Fibroblast of pulmonary artery (primary cell): ENCODE results near the gene PCGF5.
"Not testable (repeated sequence)": the region's sequence is repeated elsewhere in the genome, so short reads cannot be mapped to it uniquely, and the experiment has no call there.

Experiments
- DNase-seq: peaks from one replicate; pipeline ENCODE4 v3.0.0-alpha.2; 2010; ENCODE audit warnings: low read depth
- H3K4me3 ChIP-seq: replicated peaks from 2 replicates; pipeline ENCODE4 v1.5.1; 2011; ENCODE audit warnings: low read depth, mild to moderate bottlenecking, control low read depth, low read length, moderate library complexity
- TF ChIP-seq, protein P1 (sequence below): IDR thresholded peaks from 2 replicates; pipeline ENCODE4 v1.5.1; 2011; ENCODE audit warnings: mild to moderate bottlenecking, control low read depth, low read length, inconsistent platforms; ENCODE audit errors: missing control alignments

Gene PCGF5

DNA sequence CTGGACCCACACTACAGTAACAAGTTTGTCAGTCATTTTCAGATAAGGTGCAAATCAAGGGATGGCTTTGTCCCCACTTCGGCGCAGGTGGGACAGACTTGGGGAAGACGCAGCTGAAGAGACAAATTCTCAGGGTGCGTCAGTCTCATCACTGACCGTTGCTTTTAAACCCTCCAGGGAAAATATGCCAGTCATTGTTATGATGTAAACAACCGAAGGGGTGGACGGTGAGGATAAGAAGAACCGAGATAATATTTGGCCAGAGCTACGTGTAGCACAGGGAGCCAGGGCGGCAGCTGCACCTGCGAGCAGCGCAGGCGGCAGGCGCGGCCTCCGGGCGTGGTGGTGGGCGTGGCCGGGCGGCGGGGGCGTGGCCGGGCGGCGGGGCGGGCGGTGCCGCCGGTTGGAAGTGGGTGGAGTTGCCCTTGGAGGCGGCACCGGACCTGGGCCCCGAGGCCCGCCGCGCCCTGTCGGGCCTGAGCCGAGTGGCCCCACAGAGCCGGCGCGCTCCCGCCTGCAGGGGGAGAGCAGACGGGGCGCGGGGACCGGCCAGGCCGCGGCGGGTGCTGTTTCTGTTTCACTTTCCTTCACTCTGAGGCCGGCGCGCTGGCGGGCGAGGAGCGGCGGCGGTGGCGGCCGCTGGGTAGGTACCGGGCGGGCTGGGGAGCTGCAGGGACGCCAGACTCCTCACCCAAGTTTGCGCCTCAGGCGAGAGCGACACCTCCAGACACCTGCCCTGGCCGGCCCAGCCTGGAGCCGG, at the start of gene PCGF5:
PCGF5 (plus strand) TSS at position 470 of the 760 bp plus-strand sequence. CDS start 2,209 bp downstream, outside the sequence.
- TF ChIP-seq, protein P1, sequence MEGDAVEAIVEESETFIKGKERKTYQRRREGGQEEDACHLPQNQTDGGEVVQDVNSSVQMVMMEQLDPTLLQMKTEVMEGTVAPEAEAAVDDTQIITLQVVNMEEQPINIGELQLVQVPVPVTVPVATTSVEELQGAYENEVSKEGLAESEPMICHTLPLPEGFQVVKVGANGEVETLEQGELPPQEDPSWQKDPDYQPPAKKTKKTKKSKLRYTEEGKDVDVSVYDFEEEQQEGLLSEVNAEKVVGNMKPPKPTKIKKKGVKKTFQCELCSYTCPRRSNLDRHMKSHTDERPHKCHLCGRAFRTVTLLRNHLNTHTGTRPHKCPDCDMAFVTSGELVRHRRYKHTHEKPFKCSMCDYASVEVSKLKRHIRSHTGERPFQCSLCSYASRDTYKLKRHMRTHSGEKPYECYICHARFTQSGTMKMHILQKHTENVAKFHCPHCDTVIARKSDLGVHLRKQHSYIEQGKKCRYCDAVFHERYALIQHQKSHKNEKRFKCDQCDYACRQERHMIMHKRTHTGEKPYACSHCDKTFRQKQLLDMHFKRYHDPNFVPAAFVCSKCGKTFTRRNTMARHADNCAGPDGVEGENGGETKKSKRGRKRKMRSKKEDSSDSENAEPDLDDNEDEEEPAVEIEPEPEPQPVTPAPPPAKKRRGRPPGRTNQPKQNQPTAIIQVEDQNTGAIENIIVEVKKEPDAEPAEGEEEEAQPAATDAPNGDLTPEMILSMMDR, result no peak

DNA sequence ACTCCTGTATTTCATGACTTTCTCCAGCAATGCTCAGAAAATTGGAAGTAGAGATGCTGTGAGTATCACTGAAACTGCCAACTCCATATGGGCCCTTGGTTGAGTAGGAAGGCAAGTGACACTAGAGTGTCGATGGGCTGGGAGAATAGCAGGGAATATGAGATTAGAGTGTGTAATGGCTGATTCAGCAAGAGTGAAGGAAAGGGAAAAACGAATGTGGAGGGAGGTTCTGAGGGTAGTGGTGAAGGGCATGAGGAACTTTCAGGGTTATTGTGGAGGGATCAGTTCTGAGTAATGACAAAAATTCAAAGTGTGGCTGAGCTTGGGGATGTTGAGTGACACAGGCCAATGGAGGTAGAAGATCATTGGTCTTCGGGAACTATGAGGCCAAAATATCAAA, 49.0 kb upstream of the PCGF5 start:
- H3K4me3 ChIP-seq, result no peak overlapping the region
- DNase-seq, result no peak
- TF ChIP-seq, protein P1, result no peak

More for the DNA sequence above, at the start of gene PCGF5:
- peak within 1 kb of the TSS; percentile 73 for H3K4me3 ChIP-seq
- peak; percentile 85 for DNase-seq

DNA sequence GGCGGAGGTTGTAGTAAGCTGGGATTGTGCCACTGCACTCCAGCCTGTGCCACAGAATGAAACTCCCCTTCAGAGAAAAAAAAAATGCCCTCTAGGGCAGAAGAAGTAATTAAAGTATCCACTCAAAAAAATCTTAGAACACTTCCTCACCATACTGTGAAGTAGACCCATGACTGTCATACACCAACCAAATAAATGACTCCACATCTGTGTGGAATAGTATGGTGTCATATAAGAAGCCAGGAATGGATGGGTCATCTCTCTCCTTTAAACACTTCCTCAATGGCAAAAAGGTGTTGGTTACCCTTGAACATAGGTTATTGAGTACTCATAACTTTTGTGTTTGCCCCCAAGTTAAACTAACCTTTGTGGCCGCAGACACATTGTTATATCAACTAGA, 48.1 kb upstream of the PCGF5 start:
- H3K4me3 ChIP-seq, result no peak overlapping the region
- TF ChIP-seq, protein P1, result no peak
- no peak for DNase-seq

DNA sequence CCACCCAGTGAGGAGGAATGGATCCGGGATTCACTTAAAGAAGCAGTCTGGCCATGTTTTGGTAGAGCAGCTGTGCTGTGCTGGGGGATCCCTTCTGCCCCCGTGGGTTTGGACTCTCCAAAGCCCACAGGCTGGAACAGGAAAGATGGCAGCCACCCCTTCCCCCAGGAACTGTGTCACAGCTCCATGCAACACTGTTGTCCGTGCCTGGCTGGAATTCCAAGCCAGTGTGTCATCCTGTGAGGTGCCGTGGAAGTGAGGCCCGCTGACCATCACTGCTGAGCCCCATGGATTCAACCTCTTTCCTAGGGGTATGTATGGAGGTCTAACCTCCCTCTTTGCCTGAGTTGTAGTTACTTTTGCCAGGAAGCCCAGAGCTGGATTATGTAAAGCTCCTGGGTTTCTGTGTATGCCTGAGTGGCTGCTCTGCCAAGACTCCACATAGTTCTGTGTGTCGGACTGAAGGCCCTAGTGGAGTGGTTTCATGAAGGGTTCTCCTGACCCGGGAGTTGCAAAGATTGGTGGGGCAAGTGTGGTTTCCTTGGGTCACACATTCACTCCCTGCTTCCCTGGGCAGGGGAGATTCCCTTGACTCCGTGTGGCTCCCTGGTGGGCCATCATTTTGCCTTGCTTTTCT, 35.1 kb upstream of the PCGF5 start:
- TF ChIP-seq, protein P1, result no peak
- DNase-seq, result peak; percentile 58

DNA sequence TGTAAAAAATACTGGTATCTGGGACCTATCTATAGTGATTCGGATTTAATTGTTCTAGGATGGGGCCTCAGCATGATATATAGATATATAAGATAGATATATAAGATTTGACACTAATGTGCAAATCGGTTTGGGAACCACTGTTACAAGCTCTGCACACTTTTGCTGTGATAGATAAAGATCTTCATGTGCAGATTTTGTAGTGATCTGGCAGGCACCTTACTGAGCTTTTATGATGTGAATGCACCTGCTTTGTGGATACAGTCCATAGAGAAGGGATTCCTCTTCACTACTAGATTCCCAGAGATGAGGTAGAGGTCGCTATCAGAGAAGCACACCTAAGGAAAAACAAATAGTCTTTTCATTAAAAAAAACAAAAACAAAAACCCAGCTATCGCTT, 33.3 kb upstream of the PCGF5 start:
- H3K4me3 ChIP-seq, result no peak overlapping the region
- DNase-seq, result no peak
- TF ChIP-seq, protein P1, result no peak

More for the DNA sequence above, 35.1 kb upstream of the PCGF5 start:
- H3K4me3 ChIP-seq, result no peak overlapping the region

DNA sequence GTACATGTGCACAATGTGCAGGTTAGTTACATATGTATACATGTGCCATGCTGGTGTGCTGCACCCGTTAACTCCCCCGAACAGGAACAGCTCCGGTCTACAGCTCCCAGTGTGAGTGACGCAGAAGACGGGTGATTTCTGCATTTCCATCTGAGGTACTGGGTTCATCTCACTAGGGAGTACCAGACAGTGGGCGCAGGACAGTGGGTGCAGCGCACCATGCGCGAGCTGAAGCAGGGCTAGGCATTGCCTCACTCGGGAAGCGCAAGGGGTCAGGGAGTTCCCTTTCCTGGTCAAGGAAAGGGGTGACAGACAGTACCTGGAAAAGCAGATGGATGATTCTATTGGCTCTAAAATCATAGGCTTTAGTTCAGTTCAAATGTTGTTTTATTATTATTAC, 32.5 kb upstream of the PCGF5 start:
- DNase-seq, H3K4me3 ChIP-seq: not testable (repeated sequence)

DNA sequence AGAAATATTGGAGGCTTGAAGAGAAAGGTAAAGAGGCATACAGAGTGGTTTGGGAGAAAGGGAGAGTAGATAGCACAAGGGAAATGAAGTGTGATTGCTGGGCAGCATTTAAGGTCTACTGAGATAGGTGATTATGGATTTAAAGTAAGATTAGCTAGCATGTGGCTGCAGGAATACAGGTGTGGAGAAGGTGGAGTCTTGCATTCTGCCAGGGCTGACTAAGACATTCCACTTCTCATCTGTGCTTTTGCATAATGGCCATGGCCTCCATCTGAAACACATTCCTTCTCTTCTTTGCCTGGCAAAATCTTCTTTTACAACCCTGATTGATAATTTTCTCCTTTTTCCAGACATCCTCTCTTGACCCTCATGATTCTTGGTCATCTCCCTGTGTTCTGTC, 31.6 kb upstream of the PCGF5 start:
- no peak overlapping the region for H3K4me3 ChIP-seq
- TF ChIP-seq, protein P1, result no peak
- no peak for DNase-seq
